GM13976 (cell line): Measurements from ENCODE around the gene COL17A1.

Source experiments
- DNase-seq: peaks from one replicate; pipeline ENCODE4 v3.0.0; 2012; ENCODE audit warnings: low spot score
- in situ Hi-C: fragments of 300-500 bp; cut with MboI; formaldehyde crosslinking; loops from one replicate; pipeline ENCODE4 v1.12.0; 2022; ENCODE audit warnings: low sequenced_read_pairs, mixed read lengths, inconsistent platforms; ENCODE audit not compliant: unreplicated experiment
- TF ChIP-seq, protein P1 (sequence below): IDR thresholded peaks from 2 replicates; pipeline ENCODE4 v1.5.1; 2012; ENCODE audit warnings: borderline replicate concordance, mild to moderate bottlenecking; ENCODE audit not compliant: insufficient read depth; ENCODE audit errors: extremely low read depth, missing control alignments, control extremely low read depth

The COL17A1 gene

DNA sequence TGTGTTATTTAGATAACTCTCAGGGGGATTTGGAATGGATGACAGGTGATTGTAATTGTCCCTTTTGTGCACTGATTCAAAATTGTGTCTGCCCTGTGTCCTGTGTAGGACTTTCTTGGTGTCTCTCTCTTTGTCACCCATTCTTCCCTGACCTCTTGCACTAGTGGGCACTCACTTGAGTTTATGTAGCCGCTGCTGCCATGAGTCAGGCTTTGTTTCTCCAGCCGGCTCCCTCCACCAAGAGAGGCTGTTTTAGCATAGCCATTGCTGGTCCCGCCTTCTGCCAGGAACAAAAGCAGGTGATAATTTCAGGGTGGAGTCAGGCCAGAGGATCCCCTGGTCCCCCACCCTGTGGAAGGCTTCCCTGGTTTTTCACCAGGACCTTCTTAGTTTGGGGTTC, 8.4 kb downstream of the COL17A1 start:
- TF ChIP-seq, protein P1, sequence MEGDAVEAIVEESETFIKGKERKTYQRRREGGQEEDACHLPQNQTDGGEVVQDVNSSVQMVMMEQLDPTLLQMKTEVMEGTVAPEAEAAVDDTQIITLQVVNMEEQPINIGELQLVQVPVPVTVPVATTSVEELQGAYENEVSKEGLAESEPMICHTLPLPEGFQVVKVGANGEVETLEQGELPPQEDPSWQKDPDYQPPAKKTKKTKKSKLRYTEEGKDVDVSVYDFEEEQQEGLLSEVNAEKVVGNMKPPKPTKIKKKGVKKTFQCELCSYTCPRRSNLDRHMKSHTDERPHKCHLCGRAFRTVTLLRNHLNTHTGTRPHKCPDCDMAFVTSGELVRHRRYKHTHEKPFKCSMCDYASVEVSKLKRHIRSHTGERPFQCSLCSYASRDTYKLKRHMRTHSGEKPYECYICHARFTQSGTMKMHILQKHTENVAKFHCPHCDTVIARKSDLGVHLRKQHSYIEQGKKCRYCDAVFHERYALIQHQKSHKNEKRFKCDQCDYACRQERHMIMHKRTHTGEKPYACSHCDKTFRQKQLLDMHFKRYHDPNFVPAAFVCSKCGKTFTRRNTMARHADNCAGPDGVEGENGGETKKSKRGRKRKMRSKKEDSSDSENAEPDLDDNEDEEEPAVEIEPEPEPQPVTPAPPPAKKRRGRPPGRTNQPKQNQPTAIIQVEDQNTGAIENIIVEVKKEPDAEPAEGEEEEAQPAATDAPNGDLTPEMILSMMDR = no peak
- no peak for DNase-seq
- in situ Hi-C loops = no loop called here

DNA sequence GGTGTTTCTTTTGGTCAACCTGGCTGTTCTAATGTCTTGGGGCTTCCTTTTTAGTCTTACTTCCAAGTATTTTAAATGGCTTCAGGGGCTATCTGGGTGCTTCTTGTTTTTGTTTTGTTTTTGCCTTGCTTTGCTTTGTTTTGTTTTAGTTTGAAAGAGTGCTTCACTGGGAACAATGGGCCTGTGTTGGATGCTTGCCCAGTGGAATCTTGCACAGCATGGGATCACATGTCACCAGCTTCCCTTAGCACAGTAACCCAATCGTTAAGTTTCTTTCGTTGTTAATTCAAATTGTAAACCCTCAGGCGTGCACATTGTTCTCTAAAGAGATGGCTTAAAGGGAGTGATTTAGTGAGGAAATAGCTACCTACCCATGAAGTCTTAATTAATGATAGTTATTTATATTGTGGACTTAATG, 8.9 kb downstream of the COL17A1 start:
- in situ Hi-C loops = no loop called here
- TF ChIP-seq, protein P1 = no peak
- DNase-seq = no peak

GRCh38 chr10:104074505-104074904, 11.2 kb downstream of the COL17A1 start:
- DNase-seq = no peak
- TF ChIP-seq, protein P1 = no peak
- in situ Hi-C loops = no loop called here

DNA sequence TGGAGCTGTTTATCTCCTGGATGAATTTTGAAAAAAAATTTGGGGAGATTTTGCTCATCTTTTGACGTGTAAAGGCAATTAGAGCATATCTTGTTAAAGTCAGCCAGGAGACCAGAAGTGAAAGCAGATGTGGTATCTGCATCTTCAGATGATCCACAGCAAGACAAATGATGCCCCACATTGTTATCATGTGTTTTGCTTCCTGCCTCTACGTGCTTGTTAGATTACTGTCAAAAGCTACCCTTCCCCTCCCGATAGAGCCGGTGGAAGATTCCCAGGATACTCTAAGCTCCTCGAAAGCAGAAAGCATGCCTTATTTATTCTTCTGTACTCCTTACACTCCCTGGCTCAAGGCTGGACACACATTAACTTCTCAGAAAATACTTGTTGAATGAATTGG, 12.9 kb downstream of the COL17A1 start:
- in situ Hi-C loops = no loop called here
- TF ChIP-seq, protein P1 = no peak
- DNase-seq = no peak

DNA sequence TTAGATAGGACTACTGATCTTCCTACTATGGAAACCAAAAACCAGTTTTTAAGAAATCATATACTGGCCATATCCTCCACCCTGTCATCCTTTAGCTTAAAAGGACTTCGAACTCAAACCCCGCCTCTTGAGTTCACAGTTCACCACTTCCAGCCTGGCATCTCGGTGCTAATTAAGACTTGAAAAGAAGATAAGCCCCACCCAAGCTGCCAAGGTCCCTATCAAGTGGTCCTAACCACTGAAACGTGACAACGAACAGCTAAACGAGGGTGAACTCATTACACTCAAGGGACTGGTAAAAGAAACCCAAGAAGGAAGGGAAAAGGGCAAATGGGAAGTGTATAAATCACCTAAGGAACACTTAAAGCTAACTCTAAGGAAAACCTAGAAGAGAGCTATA, 16.1 kb downstream of the COL17A1 start:
- in situ Hi-C loops = no loop called here
- TF ChIP-seq, protein P1 = no peak
- no peak for DNase-seq

- no peak for DNase-seq
- TF ChIP-seq, protein P1 = no peak
- in situ Hi-C loops = no loop called here
Observed at GRCh38 chr10:104067525-104067924, 18.2 kb downstream of the COL17A1 start.

GRCh38 chr10:104066945-104067344, 18.7 kb downstream of the COL17A1 start:
- TF ChIP-seq, protein P1 = no peak
- in situ Hi-C loops = no loop called here
- DNase-seq = no peak
